Psoas muscle (tissue), 8 donors: ENCODE measurements around the gene SLC37A1. TPM values are rescaled to one million over a fixed set of nuclear protein-coding genes. Genes with fewer than 3 reads are reported as not detected.
A peak's percentile ranks its signal among the peaks of the same experiment; 100 is the strongest.

Experiments used
- ATAC-seq, 4 donors: fragments of 200-7000 bp; cut with Tn5 transposase; one replicate each; pipeline ENCODE4 v1.9.1; 2020; ENCODE audit warnings: moderate library complexity in 3 of 4, mild to moderate bottlenecking in 2 of 4
- DNase-seq, 2 donors: peaks; one replicate each; pipeline ENCODE4 v3.0.0-alpha.2; 2020
- H3K27ac ChIP-seq: fragments of 200-600 bp; one replicate; pipeline ENCODE4 v1.8.0; 2022
- H3K27me3 ChIP-seq, 3 donors: fragments of 200-600 bp in 1 of 3; one replicate each; pipeline versions ENCODE4 v1.6.1 to v1.8.0; 2013 to 2022; ENCODE audit warnings: low read length in 2 of 3, mild to moderate bottlenecking in 2 of 3, moderate library complexity in 1 of 3; ENCODE audit not compliant: insufficient read depth in 3 of 3
- H3K36me3 ChIP-seq, 2 donors: fragments of 200-600 bp in 1 of 2; one replicate each; pipeline versions ENCODE4 v1.6.1 to v1.8.0; 2013 to 2022; ENCODE audit warnings: low read depth in 1 of 2, mild to moderate bottlenecking in 1 of 2, moderate library complexity in 1 of 2; ENCODE audit not compliant: insufficient read depth in 1 of 2
- H3K4me1 ChIP-seq: fragments of 200-600 bp; one replicate; pipeline ENCODE4 v1.8.0; 2022
- H3K4me3 ChIP-seq: fragments of 200-600 bp; one replicate; pipeline ENCODE4 v1.8.0; 2022; ENCODE audit warnings: mild to moderate bottlenecking
- H3K9me3 ChIP-seq: fragments of 200-600 bp; one replicate; pipeline ENCODE4 v1.8.0; 2022
- WGBS, 3 donors: extraction: QIAGEN DNeasy Blood & Tissue Kit; methylation state at CpG; one replicate each; pipeline versions ENCODE4 v1.1.6 to v1.1.7; 2013; 5-methylcytosine and 5-hydroxymethylcytosine counted together
- intact Hi-C, 2 donors: fragments of 100-400 bp; cut with DNase I; formaldehyde crosslinking; loops; one replicate each; pipeline versions ENCODE4 v1.11.0 to v1.14.2; 2022
- polyA plus RNA-seq, 3 donors: library from polyadenylated mRNA; stranded (reverse); fragments of 200-250 nt; gene quantifications; one replicate each; pipeline ENCODE4 v1.2.3, GENCODE V29; 2013
- total RNA-seq, 4 donors: library from RNA; stranded (reverse); fragmentation: NEBNext Ultra II Directional in 2 of 4; extraction: Animal tissue kit (Norgen Biotek cat#: 25700) in 2 of 4; gene quantifications; one replicate each; pipeline versions ENCODE4 v1.2.1 to v1.2.4, GENCODE V29; 2021 to 2023
- TF ChIP-seq, protein P1 (sequence below): fragments of 200-600 bp; IDR thresholded peaks from one replicate; pipeline ENCODE4 v1.8.0; 2022; ENCODE audit warnings: antibody characterized with exemption
- donor health status: healthy with polysubstance abuse.
- donor health status: DM: no; HTN: no; CAD: no; lungs with moderate emphysema.
- donor health status: Bipolar disorder and iron deficiency.
- donor health status: healthy.
- donor health status: DM: yes; HTN: yes; CAD: no.
- donor health status: DM: no; HTN: no; CAD: no.
- donor health status: DM: no; HTN: no; CAD: no.
- donor health status: DM: yes; HTN: yes; CAD: no.

SLC37A1 gene
- total and polyA plus RNA-seq, 7 donors, result 1.6 to 18.9 (median 8.0) TPM

DNA sequence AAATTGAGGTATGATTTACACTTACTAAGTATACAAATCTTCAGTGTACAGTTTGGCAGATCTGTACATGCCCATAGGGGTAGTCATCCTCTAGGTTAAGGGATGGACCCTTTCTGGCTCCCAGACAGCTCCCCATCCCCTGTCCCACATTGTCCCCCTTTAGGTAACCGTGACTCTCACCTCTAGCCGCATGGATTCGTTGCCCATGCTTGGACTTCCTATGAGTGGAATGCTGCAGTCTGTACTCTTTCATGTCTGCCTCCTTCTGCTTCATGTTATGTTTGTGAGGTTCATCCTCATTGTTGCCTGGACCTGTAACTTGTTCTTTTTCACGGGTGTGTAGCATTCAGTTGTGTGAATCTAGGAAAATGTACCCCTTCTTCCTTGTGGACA is 20.3 kb downstream of the SLC37A1 start:
- Histone ChIP-seq H3K27me3 (no peaks in the 10 kb centered on the region), H3K4me3 (peak overlapping the region; percentile 31), H3K27ac (peak overlapping the region; percentile 88), H3K9me3 (no peaks in the 10 kb centered on the region), H3K36me3 (peaks cover 0 to 23% of the 10 kb centered on the region in 2 donors), H3K4me1 (peaks cover 26% of the 10 kb centered on the region)
- DNase-seq (no peak), ATAC-seq (no peak)
- WGBS, 3 donors, result 73 to 83% (median 74%) methylated on average over 4 of the region's 4 CpGs
- TF ChIP-seq, protein P1, sequence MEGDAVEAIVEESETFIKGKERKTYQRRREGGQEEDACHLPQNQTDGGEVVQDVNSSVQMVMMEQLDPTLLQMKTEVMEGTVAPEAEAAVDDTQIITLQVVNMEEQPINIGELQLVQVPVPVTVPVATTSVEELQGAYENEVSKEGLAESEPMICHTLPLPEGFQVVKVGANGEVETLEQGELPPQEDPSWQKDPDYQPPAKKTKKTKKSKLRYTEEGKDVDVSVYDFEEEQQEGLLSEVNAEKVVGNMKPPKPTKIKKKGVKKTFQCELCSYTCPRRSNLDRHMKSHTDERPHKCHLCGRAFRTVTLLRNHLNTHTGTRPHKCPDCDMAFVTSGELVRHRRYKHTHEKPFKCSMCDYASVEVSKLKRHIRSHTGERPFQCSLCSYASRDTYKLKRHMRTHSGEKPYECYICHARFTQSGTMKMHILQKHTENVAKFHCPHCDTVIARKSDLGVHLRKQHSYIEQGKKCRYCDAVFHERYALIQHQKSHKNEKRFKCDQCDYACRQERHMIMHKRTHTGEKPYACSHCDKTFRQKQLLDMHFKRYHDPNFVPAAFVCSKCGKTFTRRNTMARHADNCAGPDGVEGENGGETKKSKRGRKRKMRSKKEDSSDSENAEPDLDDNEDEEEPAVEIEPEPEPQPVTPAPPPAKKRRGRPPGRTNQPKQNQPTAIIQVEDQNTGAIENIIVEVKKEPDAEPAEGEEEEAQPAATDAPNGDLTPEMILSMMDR, result no peak
- intact Hi-C loops, result loop anchor here in 1 of 2 donors (10.0 kb wide), 1 partner anchor 441 kb away; the partner anchor contains the start of gene PKNOX1

DNA sequence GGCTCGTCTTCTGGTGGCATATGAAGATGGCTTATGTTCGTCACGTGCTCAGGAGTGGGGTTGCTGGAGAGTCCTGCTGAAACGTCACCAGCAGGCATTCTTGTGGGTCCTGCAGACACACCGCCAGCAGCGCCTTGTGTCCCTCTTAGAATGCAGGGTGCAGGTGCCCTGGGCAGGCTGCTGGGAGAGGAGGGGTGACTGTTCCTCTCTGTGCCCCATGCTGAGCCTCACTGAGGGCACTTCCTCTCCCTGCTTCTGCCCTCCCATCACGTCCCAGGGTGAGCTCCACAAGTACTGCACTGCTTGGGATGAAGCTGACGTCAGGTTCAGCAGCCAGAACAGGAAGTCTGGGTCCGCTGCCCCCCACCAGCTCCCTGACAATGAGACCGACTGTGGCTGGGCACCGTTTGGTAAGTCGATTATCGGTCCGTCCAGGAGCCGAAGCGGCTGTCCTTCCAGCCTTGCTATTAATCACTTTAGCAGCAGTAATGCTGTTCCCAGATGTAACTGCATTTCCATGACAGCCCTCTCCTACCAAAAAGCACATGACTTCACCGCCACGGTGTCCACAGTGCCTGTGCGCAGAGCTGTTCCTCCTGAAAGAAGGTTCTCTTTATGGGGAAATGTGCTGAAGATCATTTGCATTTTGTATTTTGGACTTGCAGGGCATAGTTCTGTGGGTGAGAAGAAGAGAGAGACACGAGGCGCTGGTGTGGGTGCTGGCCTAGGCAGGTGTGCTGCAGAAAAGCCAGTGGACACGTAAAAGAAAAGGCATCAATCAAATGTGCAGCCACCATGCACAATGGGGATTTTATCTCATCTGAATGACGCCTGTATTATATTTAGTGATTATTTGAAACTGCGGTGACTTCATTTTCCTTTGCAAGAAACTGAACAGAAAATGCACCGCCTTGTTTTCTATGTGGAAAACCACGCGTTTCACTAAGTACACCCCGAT is 21.0 kb downstream of the SLC37A1 start:
- peak in 1 of 2 donors; percentile 72 for DNase-seq

DNA sequence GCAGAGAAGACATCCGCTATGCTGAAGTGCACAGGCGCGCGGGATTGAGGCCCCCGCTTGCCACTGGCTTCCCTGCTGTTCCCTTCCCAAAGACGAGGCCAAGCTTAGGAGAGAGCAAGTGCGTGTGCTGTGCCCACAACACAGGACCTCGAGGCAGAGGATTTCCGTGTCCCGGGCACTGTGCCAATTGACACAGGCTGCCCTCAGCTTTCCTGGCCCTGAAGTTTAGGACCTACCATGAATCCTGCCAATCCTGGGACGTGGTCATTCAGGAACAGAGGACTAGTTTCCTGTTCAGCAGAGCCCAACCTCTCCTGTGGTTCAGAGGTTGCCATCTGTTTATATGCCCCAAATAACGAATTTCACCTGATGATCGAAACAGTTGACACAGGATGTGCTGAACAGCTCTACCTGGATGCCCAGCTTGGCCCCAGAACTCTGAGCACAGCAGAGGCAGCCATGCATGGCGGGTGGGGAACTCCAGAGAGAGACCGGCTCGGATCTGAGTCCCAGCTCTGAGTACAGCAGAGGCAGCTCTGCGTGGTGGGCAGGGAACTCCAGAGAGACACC is 22.0 kb downstream of the SLC37A1 start:
- intact Hi-C loops, result loop anchor here in 1 of 2 donors (10.0 kb wide), 1 partner anchor 439 kb away; the partner anchor contains the start of gene PKNOX1
- H3K27me3 ChIP-seq, result no peaks in the 10 kb centered on the region
- no peak overlapping the region for H3K4me3 ChIP-seq
- no peaks in the 10 kb centered on the region for H3K9me3 ChIP-seq
- peak overlapping the region; percentile 88 for H3K27ac ChIP-seq
- peaks cover 23% of the 10 kb centered on the region for H3K4me1 ChIP-seq
- WGBS, 3 donors, result 62 to 70% (median 70%) methylated on average over 17 of the region's 17 CpGs
- TF ChIP-seq, protein P1, result no peak
- DNase-seq, result no peak
- H3K36me3 ChIP-seq, result peaks cover 0 to 39% of the 10 kb centered on the region in 2 donors
- no peak for ATAC-seq

More for the DNA sequence above, 21.0 kb downstream of the SLC37A1 start:
- no peaks in the 10 kb centered on the region for H3K9me3 ChIP-seq
- no peak for ATAC-seq
- H3K36me3 ChIP-seq, result peaks cover 0 to 30% of the 10 kb centered on the region in 2 donors
- peaks cover 26% of the 10 kb centered on the region for H3K4me1 ChIP-seq
- WGBS, 3 donors, result 62 to 70% (median 65%) methylated on average over 28 of the region's 28 CpGs
- TF ChIP-seq, protein P1, result no peak
- no peak overlapping the region for H3K4me3 ChIP-seq
- H3K27ac ChIP-seq, result peak overlapping the region; percentile 88
- H3K27me3 ChIP-seq, result no peaks in the 10 kb centered on the region
- intact Hi-C loops, result loop anchor here in 1 of 2 donors (10.0 kb wide), 1 partner anchor 440 kb away; the partner anchor contains the start of gene PKNOX1

DNA sequence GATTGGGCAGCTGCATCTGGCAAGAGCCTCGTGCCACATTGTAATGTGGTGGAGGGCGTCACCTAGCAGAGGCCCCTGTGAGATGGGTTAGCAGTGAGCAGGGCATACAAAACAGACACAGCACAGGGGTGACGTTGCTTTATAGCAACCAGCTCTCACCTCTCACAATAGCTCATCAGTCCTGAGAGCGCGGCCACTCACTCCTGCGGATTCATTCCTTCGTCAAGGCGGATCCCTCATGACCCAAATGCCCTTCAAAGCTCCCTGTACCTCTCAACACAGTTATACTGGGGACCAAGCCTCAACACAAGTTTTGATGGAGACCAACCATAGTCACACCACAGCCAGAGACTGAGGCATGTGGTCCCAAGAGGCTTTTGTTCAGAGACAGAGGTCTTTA is 22.9 kb downstream of the SLC37A1 start:
- 88 to 95% (median 94%) methylated on average over 8 of the region's 8 CpGs for WGBS, 3 donors
- no peak for DNase-seq
- Histone ChIP-seq H3K4me3 (no peak overlapping the region), H3K4me1 (peaks cover 18% of the 10 kb centered on the region), H3K27me3 (no peaks in the 10 kb centered on the region), H3K9me3 (no peaks in the 10 kb centered on the region), H3K36me3 (peaks cover 0 to 48% of the 10 kb centered on the region in 2 donors), H3K27ac (no peak overlapping the region)
- ATAC-seq, result no peak
- intact Hi-C loops, result loop anchor here in 1 of 2 donors (10.0 kb wide), 1 partner anchor 438 kb away; the partner anchor contains the start of gene PKNOX1
- TF ChIP-seq, protein P1, result no peak
